Measurements from ENCODE around the gene CAPN3.

CAPN3 gene

DNA sequence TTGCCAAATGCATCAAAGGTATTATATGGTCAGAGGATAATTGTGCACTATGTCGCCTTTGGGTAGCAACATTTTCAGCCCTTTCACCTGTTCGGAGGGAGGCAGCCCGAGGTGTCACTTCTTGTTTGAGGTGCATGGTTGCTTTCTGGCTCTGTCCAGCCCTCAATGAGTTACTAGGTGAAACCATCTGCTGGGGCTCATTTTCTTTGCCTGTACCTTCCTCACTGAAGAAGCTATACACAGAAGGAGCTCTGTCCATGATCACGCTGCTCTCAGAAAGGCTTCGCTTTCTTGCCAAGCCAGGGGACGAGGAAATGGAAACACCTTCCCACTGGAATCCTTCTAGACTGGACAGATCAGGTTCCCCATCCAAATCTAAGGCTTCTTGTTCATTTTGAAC, 89.0 kb downstream of the CAPN3 start:
- Histone ChIP-seq H3F3A (ENCODE audit: insufficient read depth, low read length) (no peaks in the 10 kb centered on the region), H3K27ac (ENCODE audit: low read length) (no peak overlapping the region), H3K79me2 (ENCODE audit: low read length) (no peaks in the 10 kb centered on the region), H2AFZ (ENCODE audit: low read length) (no peak overlapping the region), H3K27me3 (replicated peaks; ENCODE audit: insufficient read depth, low read length) (no peaks in the 10 kb centered on the region), H3K9me2 (replicated peaks; ENCODE audit: insufficient read depth, low read length) (no peaks in the 10 kb centered on the region), H3K4me2 (ENCODE audit: low read depth, low read length) (no peak overlapping the region), H3K9ac (ENCODE audit: low read length) (no peak overlapping the region), H4K20me1 (ENCODE audit: insufficient read depth, low read length) (no peaks in the 10 kb centered on the region), H3K4me3 (ENCODE audit: low read length) (no peak overlapping the region), H3K9me3 (replicated peaks; ENCODE audit: insufficient read depth, low read length) (no peaks in the 10 kb centered on the region), H3K4me1 (ENCODE audit: low read length) (no peaks in the 10 kb centered on the region), H3K36me3 (replicated peaks; ENCODE audit: insufficient read depth, low read length) (peaks cover 7% of the 10 kb centered on the region; the same call in 1 of the 2 replicates)
- no peak for DNase-seq
- TF ChIP-seq, protein P1, sequence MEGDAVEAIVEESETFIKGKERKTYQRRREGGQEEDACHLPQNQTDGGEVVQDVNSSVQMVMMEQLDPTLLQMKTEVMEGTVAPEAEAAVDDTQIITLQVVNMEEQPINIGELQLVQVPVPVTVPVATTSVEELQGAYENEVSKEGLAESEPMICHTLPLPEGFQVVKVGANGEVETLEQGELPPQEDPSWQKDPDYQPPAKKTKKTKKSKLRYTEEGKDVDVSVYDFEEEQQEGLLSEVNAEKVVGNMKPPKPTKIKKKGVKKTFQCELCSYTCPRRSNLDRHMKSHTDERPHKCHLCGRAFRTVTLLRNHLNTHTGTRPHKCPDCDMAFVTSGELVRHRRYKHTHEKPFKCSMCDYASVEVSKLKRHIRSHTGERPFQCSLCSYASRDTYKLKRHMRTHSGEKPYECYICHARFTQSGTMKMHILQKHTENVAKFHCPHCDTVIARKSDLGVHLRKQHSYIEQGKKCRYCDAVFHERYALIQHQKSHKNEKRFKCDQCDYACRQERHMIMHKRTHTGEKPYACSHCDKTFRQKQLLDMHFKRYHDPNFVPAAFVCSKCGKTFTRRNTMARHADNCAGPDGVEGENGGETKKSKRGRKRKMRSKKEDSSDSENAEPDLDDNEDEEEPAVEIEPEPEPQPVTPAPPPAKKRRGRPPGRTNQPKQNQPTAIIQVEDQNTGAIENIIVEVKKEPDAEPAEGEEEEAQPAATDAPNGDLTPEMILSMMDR (IDR thresholded peaks at IDR 0.05; ENCODE audit: low read length) = no peak
- TF ChIP-seq EZH2phosphoT487 (IDR thresholded peaks at IDR 0.05; ENCODE audit: low read length) (no peak), EZH2 (optimal IDR thresholded peaks at IDR 0.05; ENCODE audit: low read depth, low read length) (no peak)

DNA sequence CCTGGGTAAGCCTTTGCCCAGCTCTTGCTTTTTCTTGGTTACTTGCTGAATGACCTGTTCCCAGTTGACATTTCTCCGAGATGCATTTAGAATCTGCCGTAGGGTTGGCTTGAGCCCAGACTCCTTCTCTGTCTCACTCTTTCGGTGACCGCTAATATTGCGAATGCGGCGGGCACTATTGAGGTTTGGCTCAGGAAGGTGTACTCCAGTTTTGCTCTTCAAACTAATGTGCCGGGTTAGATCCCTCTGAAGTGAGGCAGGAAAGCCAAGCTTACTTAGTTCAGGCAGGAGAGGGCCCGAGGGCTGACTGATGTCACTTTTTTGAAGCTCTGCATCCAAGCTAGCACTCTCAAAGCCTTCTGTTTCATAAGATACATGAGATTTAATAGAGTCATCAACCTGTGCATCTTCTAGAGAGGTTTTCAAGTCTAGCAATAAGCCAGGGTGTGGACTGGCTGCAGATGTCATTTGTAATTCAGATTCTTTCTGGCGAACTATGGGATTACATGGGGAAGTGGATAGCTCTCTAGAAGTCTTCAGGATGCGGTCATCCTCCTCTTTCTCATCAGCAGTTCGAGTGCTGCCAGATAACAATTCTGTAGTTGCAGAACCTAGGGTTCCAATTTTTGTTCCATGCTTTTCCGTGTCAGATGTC, 90.6 kb downstream of the CAPN3 start:
- TF ChIP-seq EZH2 (optimal IDR thresholded peaks at IDR 0.05; ENCODE audit: low read depth, low read length) (no peak), EZH2phosphoT487 (IDR thresholded peaks at IDR 0.05; ENCODE audit: low read length) (no peak)
- TF ChIP-seq, protein P1 (IDR thresholded peaks at IDR 0.05; ENCODE audit: low read length) = no peak
- Histone ChIP-seq H3K9ac (ENCODE audit: low read length) (no peak overlapping the region), H4K20me1 (ENCODE audit: insufficient read depth, low read length) (no peaks in the 10 kb centered on the region), H3K4me3 (ENCODE audit: low read length) (no peak overlapping the region), H3K9me3 (replicated peaks; ENCODE audit: insufficient read depth, low read length) (no peaks in the 10 kb centered on the region), H3K79me2 (ENCODE audit: low read length) (no peaks in the 10 kb centered on the region), H3K27me3 (replicated peaks; ENCODE audit: insufficient read depth, low read length) (no peaks in the 10 kb centered on the region), H3F3A (ENCODE audit: insufficient read depth, low read length) (no peaks in the 10 kb centered on the region), H3K36me3 (replicated peaks; ENCODE audit: insufficient read depth, low read length) (peaks cover 7% of the 10 kb centered on the region; the same call in 1 of the 2 replicates), H3K4me2 (ENCODE audit: low read depth, low read length) (no peak overlapping the region), H3K4me1 (ENCODE audit: low read length) (no peaks in the 10 kb centered on the region), H3K27ac (ENCODE audit: low read length) (no peak overlapping the region), H3K9me2 (replicated peaks; ENCODE audit: insufficient read depth, low read length) (no peaks in the 10 kb centered on the region), H2AFZ (ENCODE audit: low read length) (no peak overlapping the region)
- DNase-seq = no peak

DNA sequence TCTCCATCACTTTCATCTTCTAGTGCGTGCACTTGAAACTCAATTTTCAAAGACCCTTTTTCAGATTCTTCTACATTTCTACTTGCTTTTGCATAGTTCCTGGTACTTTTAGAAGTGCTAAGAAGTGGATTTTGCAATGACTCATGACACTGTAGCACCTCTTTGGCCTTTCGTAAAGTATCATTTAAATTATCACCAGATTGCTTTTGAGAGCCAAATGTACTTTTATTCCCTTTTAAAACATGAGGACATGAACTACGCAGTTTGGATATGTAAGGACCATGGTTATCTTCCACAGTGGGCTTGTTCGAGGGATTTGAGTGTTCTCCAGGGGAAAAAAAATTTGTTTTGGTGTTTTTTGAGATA, 91.1 kb downstream of the CAPN3 start:
- no peak for DNase-seq
- no peak overlapping the region for H3K4me2 ChIP-seq (ENCODE audit: low read depth, low read length)
- no peaks in the 10 kb centered on the region for H3K27me3 ChIP-seq (replicated peaks; ENCODE audit: insufficient read depth, low read length)
- no peak overlapping the region for H3K4me3 ChIP-seq (ENCODE audit: low read length)
- no peak for TF ChIP-seq EZH2 (optimal IDR thresholded peaks at IDR 0.05; ENCODE audit: low read depth, low read length)
- no peaks in the 10 kb centered on the region for H3K4me1 ChIP-seq (ENCODE audit: low read length)
- H3K36me3 ChIP-seq (replicated peaks; ENCODE audit: insufficient read depth, low read length) = peaks cover 7% of the 10 kb centered on the region; the same call in 1 of the 2 replicates
- no peaks in the 10 kb centered on the region for H3K9me2 ChIP-seq (replicated peaks; ENCODE audit: insufficient read depth, low read length)
- no peak overlapping the region for H2AFZ ChIP-seq (ENCODE audit: low read length)
- H3K79me2 ChIP-seq (ENCODE audit: low read length) = no peaks in the 10 kb centered on the region
- H4K20me1 ChIP-seq (ENCODE audit: insufficient read depth, low read length) = no peaks in the 10 kb centered on the region
- no peaks in the 10 kb centered on the region for H3K9me3 ChIP-seq (replicated peaks; ENCODE audit: insufficient read depth, low read length)
- H3K27ac ChIP-seq (ENCODE audit: low read length) = no peak overlapping the region
- H3K9ac ChIP-seq (ENCODE audit: low read length) = no peak overlapping the region
- no peaks in the 10 kb centered on the region for H3F3A ChIP-seq (ENCODE audit: insufficient read depth, low read length)

DNA sequence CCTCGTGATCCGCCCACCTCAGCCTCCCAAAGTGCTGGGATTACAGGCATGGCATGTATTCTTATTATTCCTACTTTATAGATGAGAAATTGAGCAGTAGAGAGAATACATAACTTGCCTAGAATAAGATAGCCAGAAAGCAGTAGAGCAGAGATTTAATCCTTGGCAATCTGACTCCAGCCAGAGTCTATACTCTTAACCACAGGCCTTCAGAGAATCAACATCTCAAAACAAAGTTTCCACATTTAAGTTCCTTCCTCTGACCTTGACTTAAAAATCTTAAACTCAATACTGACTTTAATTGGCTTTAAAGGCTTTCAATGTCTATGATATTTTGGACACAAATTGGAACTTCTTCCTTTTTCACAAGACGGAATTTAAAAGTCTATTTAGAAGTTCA, 94.5 kb downstream of the CAPN3 start:
- H3K9me3 ChIP-seq (replicated peaks; ENCODE audit: insufficient read depth, low read length) = no peaks in the 10 kb centered on the region
- no peak overlapping the region for H3K4me3 ChIP-seq (ENCODE audit: low read length)
- no peaks in the 10 kb centered on the region for H3K9me2 ChIP-seq (replicated peaks; ENCODE audit: insufficient read depth, low read length)
- H3K36me3 ChIP-seq (replicated peaks; ENCODE audit: insufficient read depth, low read length) = peaks cover 7% of the 10 kb centered on the region; the same call in 1 of the 2 replicates
- DNase-seq = no peak
- no peaks in the 10 kb centered on the region for H3K4me1 ChIP-seq (ENCODE audit: low read length)
- H3K4me2 ChIP-seq (ENCODE audit: low read depth, low read length) = no peak overlapping the region
- H3K27ac ChIP-seq (ENCODE audit: low read length) = no peak overlapping the region
- H3F3A ChIP-seq (ENCODE audit: insufficient read depth, low read length) = no peaks in the 10 kb centered on the region
- no peaks in the 10 kb centered on the region for H3K27me3 ChIP-seq (replicated peaks; ENCODE audit: insufficient read depth, low read length)
- TF ChIP-seq EZH2phosphoT487 (IDR thresholded peaks at IDR 0.05; ENCODE audit: low read length) (no peak), EZH2 (optimal IDR thresholded peaks at IDR 0.05; ENCODE audit: low read depth, low read length) (no peak)
- TF ChIP-seq, protein P1 (IDR thresholded peaks at IDR 0.05; ENCODE audit: low read length) = no peak
- H4K20me1 ChIP-seq (ENCODE audit: insufficient read depth, low read length) = no peaks in the 10 kb centered on the region
- no peak overlapping the region for H3K9ac ChIP-seq (ENCODE audit: low read length)
- H2AFZ ChIP-seq (ENCODE audit: low read length) = no peak overlapping the region
- no peaks in the 10 kb centered on the region for H3K79me2 ChIP-seq (ENCODE audit: low read length)

Measured in MM.1S (cell line).